Natural killer cell (primary cell): ENCODE data around the gene ZDHHC20. TPM values are rescaled to one million over a fixed set of nuclear protein-coding genes. Genes with fewer than 3 reads are reported as not detected.

Experiments
- ATAC-seq, 3 donors: fragments of 150-1000 bp in 2 of 3; fragments of 200-7000 bp in 1 of 3; cut with Tn5 transposase; 1 replicate in 1 of 3; 2 replicates in 2 of 3; pipeline ENCODE4 v1.10.0; 2021; ENCODE audit warnings: mild to moderate bottlenecking in 2 of 3, moderate library complexity in 2 of 3
- DNase-seq, 2 donors: peaks; one replicate each; pipeline versions ENCODE4 v3.0.0 to v3.0.0-alpha.2; 2013 to 2021; ENCODE audit warnings: mixed read lengths in 1 of 2
- H3K27ac ChIP-seq: one replicate; pipeline ENCODE4 v1.5.1; 2013; ENCODE audit warnings: mild to moderate bottlenecking, low read length
- H3K27me3 ChIP-seq: one replicate; pipeline ENCODE4 v1.6.1; 2013; ENCODE audit warnings: low read length; ENCODE audit not compliant: control insufficient read depth, insufficient read depth
- H3K36me3 ChIP-seq: one replicate; pipeline ENCODE4 v1.6.1; 2013; ENCODE audit warnings: low read length; ENCODE audit not compliant: control insufficient read depth, insufficient read depth
- H3K4me1 ChIP-seq: one replicate; pipeline ENCODE4 v1.6.1; 2013; ENCODE audit warnings: low read length; ENCODE audit not compliant: control insufficient read depth, insufficient read depth
- H3K4me3 ChIP-seq: one replicate; pipeline ENCODE4 v1.5.1; 2013; ENCODE audit warnings: low read length
- H3K9me3 ChIP-seq: one replicate; pipeline ENCODE4 v1.6.1; 2013; ENCODE audit warnings: low read length; ENCODE audit not compliant: control insufficient read depth, insufficient read depth
- H3K27ac Mint-ChIP-seq, 2 donors: one replicate each; pipeline ENCODE4 v1.8.0; 2022; ENCODE audit warnings: mild to moderate bottlenecking in 2 of 2, mixed read lengths in 2 of 2, moderate library complexity in 1 of 2
- H3K27me3 Mint-ChIP-seq, 2 donors: one replicate each; pipeline ENCODE4 v1.8.0; 2022; ENCODE audit warnings: low read depth in 2 of 2, mixed read lengths in 2 of 2
- H3K36me3 Mint-ChIP-seq: one replicate; pipeline ENCODE4 v1.8.0; 2022; ENCODE audit warnings: mixed read lengths
- H3K4me1 Mint-ChIP-seq, 2 donors: one replicate each; pipeline ENCODE4 v1.8.0; 2022; ENCODE audit warnings: mixed read lengths in 2 of 2
- H3K4me3 Mint-ChIP-seq: one replicate; pipeline ENCODE4 v1.8.0; 2022; ENCODE audit warnings: mild to moderate bottlenecking, moderate library complexity, mixed read lengths
- H3K9me3 Mint-ChIP-seq, 2 donors: one replicate each; pipeline ENCODE4 v1.8.0; 2022; ENCODE audit warnings: mixed read lengths in 2 of 2
- WGBS: methylation state at CpG from one replicate; pipeline ENCODE4 v1.1.7; 2013; ENCODE audit warnings: missing lambda C conversion rate; ENCODE audit not compliant: insufficient coverage; 5-methylcytosine and 5-hydroxymethylcytosine counted together
- intact Hi-C: fragments of 100-400 bp; cut with micrococcal nuclease; formaldehyde crosslinking; loops from one replicate; pipeline ENCODE4 v1.14.2; 2022
- total RNA-seq, 4 donors: library from RNA; stranded (reverse); fragments of 120-200 nt in 1 of 4; gene quantifications; one replicate each; pipeline versions ENCODE4 v1.2.3 to v1.2.4, GENCODE V29; 2013 to 2022
- TF ChIP-seq, protein P1 (sequence below): fragments of 200-600 bp; IDR thresholded peaks from one replicate; pipeline ENCODE4 v1.8.0; 2022; ENCODE audit warnings: antibody characterized with exemption

Gene ZDHHC20, protein sequence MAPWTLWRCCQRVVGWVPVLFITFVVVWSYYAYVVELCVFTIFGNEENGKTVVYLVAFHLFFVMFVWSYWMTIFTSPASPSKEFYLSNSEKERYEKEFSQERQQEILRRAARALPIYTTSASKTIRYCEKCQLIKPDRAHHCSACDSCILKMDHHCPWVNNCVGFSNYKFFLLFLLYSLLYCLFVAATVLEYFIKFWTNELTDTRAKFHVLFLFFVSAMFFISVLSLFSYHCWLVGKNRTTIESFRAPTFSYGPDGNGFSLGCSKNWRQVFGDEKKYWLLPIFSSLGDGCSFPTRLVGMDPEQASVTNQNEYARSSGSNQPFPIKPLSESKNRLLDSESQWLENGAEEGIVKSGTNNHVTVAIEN
- 100 to 1,000 TPM in 1 of 3 donors, 10 to 100 TPM in 2; 85.1 to 116 (median 93.4) TPM for total RNA-seq
- total RNA-seq (2013) = 102 TPM

DNA sequence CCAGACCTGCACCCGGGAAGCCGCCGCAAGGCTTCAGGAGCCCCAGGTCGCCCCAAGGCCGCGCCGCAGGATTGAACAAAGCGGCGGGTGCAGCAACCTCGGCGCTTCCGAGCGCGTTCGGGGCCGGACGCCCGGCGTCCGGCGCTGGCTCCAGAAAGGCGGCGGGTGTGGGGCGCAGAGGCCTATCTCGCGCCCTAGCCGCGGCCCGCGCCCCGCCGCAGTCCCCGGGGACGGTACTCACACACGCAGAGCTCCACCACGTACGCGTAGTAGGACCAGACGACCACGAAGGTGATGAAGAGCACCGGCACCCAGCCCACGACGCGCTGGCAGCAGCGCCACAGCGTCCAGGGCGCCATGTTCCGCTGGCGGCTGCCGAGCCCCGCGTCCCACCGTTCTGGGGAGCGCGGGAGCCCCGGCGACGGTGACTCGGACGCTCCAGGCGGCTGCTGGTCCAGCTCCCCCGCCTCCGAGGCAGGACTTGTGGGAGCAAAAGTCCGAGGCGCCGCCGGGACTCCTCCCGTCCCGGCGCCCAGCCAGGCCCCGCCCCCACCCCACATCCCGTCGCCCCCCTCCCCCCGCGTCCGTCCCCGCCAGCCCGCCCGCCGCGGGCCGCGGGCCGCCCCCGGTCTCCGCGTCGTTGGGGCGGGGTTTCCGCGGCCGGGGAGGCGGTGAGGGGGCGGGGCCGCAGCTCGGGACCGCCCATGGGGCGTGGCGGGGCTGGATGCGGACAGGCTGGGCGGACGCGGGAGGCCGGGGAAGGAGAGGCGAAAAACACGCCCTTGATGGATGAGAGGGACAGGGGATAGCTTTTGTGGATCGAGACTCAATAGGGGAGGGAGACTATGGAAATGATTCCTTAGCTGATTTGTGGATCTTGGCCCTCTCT lies at the start of gene ZDHHC20:
Gene ZDHHC20, minus strand, starts transcription at position 491 of the 889 bp plus-strand sequence. Its CDS starts 132 bp downstream, at position 359.
- H3K4me1 Mint-ChIP-seq = peaks cover 34 to 39% of the 10 kb centered on the region in 2 donors
- Histone ChIP-seq H3K27ac (peak within 1 kb of the TSS; percentile 80), H3K4me3 (peak within 1 kb of the TSS; percentile 65), H3K36me3 (no peaks in the 10 kb centered on the region), H3K9me3 (no peaks in the 10 kb centered on the region), H3K4me1 (peaks cover 8% of the 10 kb centered on the region), H3K27me3 (no peaks in the 10 kb centered on the region)
- H3K27me3 Mint-ChIP-seq = no peaks in the 10 kb centered on the region
- ATAC-seq (peak; percentile 91 to 97 (median 92)), DNase-seq (peak; percentile 94 to 95)
- WGBS = under 1% methylated on average over 98 of the region's 107 CpGs
- H3K4me3 Mint-ChIP-seq = peak within 1 kb of the TSS; percentile 94
- no peaks in the 10 kb centered on the region for H3K9me3 Mint-ChIP-seq
- peak within 1 kb of the TSS; percentile 88 to 91 for H3K27ac Mint-ChIP-seq
- TF ChIP-seq, protein P1, sequence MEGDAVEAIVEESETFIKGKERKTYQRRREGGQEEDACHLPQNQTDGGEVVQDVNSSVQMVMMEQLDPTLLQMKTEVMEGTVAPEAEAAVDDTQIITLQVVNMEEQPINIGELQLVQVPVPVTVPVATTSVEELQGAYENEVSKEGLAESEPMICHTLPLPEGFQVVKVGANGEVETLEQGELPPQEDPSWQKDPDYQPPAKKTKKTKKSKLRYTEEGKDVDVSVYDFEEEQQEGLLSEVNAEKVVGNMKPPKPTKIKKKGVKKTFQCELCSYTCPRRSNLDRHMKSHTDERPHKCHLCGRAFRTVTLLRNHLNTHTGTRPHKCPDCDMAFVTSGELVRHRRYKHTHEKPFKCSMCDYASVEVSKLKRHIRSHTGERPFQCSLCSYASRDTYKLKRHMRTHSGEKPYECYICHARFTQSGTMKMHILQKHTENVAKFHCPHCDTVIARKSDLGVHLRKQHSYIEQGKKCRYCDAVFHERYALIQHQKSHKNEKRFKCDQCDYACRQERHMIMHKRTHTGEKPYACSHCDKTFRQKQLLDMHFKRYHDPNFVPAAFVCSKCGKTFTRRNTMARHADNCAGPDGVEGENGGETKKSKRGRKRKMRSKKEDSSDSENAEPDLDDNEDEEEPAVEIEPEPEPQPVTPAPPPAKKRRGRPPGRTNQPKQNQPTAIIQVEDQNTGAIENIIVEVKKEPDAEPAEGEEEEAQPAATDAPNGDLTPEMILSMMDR = no peak
- H3K36me3 Mint-ChIP-seq = no peaks in the 10 kb centered on the region
- intact Hi-C loops = loop anchor here (1.0 to 2.0 kb wide), 3 partner anchors 16 to 161 kb away; no protein-coding TSS in a partner anchor

DNA sequence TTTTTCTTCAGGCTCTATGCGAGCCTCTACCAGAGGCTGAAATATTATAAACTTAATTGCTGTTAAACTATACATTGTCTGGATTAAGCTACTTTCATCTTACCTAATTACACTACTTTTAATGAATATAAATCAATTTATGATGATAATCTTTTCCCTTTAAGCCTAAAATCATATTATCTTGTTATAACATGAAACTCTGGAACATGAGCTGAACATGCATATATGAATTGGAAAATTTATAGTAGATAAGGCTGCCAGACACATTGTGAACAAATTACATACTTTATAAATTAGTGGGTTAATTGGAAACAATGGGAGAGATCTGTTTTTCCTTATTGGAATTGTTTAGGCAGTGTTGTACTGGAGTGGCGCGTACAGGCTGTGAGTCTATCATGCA lies 45.3 kb upstream of the ZDHHC20 start:
- no peaks in the 10 kb centered on the region for H3K9me3 ChIP-seq
- no peak overlapping the region for H3K4me3 Mint-ChIP-seq
- peaks cover 29% of the 10 kb centered on the region for H3K36me3 ChIP-seq
- 100% methylated on average over 2 of the region's 3 CpGs for WGBS
- H3K4me1 ChIP-seq = no peaks in the 10 kb centered on the region
- no peaks in the 10 kb centered on the region for H3K27me3 ChIP-seq
- intact Hi-C loops = no loop called here
- H3K36me3 Mint-ChIP-seq = no peaks in the 10 kb centered on the region
- H3K4me1 Mint-ChIP-seq = peaks cover 0 to 5% of the 10 kb centered on the region in 2 donors
- H3K9me3 Mint-ChIP-seq = no peaks in the 10 kb centered on the region
- DNase-seq (no peak), ATAC-seq (no peak)
- no peak overlapping the region for H3K4me3 ChIP-seq
- H3K27ac Mint-ChIP-seq = no peak overlapping the region
- no peak overlapping the region for H3K27ac ChIP-seq
- TF ChIP-seq, protein P1 = no peak
- H3K27me3 Mint-ChIP-seq = no peaks in the 10 kb centered on the region

DNA sequence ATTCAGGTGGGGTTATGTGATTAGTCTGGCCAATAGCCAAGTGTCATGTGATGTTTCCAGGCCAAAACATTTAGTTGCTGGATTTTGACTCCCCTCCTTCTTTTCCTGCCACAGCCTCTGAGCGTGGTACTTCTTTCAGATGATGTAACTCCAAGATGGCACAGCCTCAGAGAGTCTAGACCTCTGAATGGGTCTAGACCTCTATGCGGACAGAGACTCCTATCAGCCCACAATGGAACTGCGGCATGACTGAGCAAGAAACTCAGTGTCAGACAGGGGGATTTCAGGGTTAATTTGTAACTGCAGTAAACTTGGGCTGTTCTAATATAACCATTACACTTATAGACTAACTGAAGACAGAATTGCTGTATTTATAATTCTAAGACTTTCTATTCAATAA lies 42.6 kb upstream of the ZDHHC20 start:
- ATAC-seq (no peak), DNase-seq (no peak)
- H3K4me1 ChIP-seq = no peaks in the 10 kb centered on the region
- H3K9me3 Mint-ChIP-seq = no peaks in the 10 kb centered on the region
- H3K27me3 ChIP-seq = no peaks in the 10 kb centered on the region
- no peak overlapping the region for H3K27ac Mint-ChIP-seq
- WGBS = 100% methylated on average over 3 of the region's 3 CpGs
- H3K4me3 ChIP-seq = no peak overlapping the region
- no peaks in the 10 kb centered on the region for H3K27me3 Mint-ChIP-seq
- H3K4me1 Mint-ChIP-seq = peaks cover 0 to 5% of the 10 kb centered on the region in 2 donors
- TF ChIP-seq, protein P1 = no peak
- intact Hi-C loops = no loop called here
- peaks cover 26% of the 10 kb centered on the region for H3K36me3 ChIP-seq
- H3K9me3 ChIP-seq = no peaks in the 10 kb centered on the region
- H3K27ac ChIP-seq = no peak overlapping the region
- no peak overlapping the region for H3K4me3 Mint-ChIP-seq
- no peaks in the 10 kb centered on the region for H3K36me3 Mint-ChIP-seq
